Activated CD4-positive, alpha-beta memory T cell treated with anti-CD3 and anti-CD28 coated beads, Interleukin-2, amount 10 ng/mL, durations not matched to agents 7 days and 5 days (primary cell): Measurements from ENCODE around the gene GPR152. TPM values are rescaled to one million over a fixed set of nuclear protein-coding genes. Genes with fewer than 3 reads are reported as not detected.
"Not testable (repeated sequence)": the region's sequence is repeated elsewhere in the genome, so short reads cannot be mapped to it uniquely, and the experiment has no call there.

Experiments
- CTCF ChIA-PET: fragments of 350-600 bp; sonication (Branson Sonifier 250); formaldehyde crosslinking; loops from one replicate; lab custom pipeline; 2021; ENCODE audit warnings: antibody characterized with exemption, inconsistent platforms; lab: Charles Lee
- POLR2A ChIA-PET: fragments of 350-600 bp; sonication (Branson Sonifier 250); formaldehyde crosslinking; loops from one replicate; lab custom pipeline; 2021; ENCODE audit warnings: antibody characterized with exemption; lab: Charles Lee
- DNase-seq: peaks from one replicate; pipeline ENCODE4 v3.0.0-alpha.2; 2020
- H3K27ac Mint-ChIP-seq: one replicate; pipeline ENCODE4 v1.8.0; 2021; ENCODE audit warnings: mild to moderate bottlenecking, mixed read lengths
- H3K27me3 Mint-ChIP-seq: one replicate; pipeline ENCODE4 v1.8.0; 2021; ENCODE audit warnings: mixed read lengths
- H3K36me3 Mint-ChIP-seq: one replicate; pipeline ENCODE4 v1.8.0; 2021; ENCODE audit warnings: low read depth, mixed read lengths
- H3K4me1 Mint-ChIP-seq: one replicate; pipeline ENCODE4 v1.8.0; 2021; ENCODE audit warnings: mixed read lengths
- H3K4me3 Mint-ChIP-seq: one replicate; pipeline ENCODE4 v1.8.0; 2021; ENCODE audit warnings: mild to moderate bottlenecking, mixed read lengths
- H3K9me3 Mint-ChIP-seq: one replicate; pipeline ENCODE4 v1.8.0; 2021; ENCODE audit warnings: mixed read lengths
- total RNA-seq, 2 experiments: library from RNA; stranded (reverse); gene quantifications; one replicate each; pipeline ENCODE4 v1.2.3, GENCODE V29; 2021

GPR152 gene
- total RNA-seq, 2 experiments from 2014 or later = not detected

DNA sequence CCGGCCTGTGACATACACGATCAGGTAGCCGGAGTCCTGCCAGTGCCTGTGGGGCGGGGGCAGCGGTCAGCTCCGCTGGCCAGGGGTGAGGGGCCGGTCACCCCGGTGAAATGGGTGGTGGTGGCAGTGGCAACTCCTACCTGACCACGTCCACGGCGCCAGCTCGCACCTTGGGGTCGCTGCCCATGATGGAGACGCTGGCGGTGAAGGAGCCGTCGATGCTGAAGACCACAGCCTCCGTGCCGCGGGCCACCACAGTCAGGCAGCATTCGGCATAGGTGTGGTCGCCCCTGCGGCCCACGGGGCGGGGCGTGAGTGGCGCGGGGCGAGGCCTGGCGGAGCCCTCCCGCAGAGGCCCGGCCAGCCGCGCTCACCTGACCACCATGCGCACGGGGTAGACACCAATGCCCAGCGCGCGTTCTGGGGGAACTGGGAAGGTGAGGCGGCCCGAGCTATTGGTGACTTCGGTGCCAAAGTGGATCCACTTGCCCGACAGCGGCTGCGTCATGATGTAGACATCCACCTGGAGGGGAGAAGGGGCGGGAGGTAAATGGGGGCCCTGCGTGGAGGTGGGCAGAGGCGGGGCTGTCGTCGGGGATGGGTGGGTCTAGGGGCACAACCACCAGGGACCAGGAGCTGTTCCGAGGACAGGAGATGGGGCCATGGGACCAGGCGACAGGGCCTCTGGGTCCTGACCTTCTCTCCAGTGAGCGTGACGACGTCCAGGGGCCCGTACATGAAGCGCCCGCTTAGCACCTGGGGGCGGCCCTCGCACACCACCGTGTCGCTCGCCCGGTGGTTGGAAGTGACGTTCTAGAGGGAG lies 41.2 kb upstream of the GPR152 start:
- H3K9me3 Mint-ChIP-seq = no peaks in the 10 kb centered on the region
- ChIA-PET POLR2A (interaction anchor here (1.2 kb wide), 1 partner anchor 25 kb away, joined by 4 read pairs; no protein-coding TSS in a partner anchor), CTCF (no interaction called here)
- no peak for DNase-seq
- H3K27me3 Mint-ChIP-seq = no peaks in the 10 kb centered on the region
- H3K4me3 Mint-ChIP-seq = no peak overlapping the region
- H3K27ac Mint-ChIP-seq = no peak overlapping the region
- H3K36me3 Mint-ChIP-seq = peaks cover 53% of the 10 kb centered on the region
- H3K4me1 Mint-ChIP-seq = peaks cover 6% of the 10 kb centered on the region

DNA sequence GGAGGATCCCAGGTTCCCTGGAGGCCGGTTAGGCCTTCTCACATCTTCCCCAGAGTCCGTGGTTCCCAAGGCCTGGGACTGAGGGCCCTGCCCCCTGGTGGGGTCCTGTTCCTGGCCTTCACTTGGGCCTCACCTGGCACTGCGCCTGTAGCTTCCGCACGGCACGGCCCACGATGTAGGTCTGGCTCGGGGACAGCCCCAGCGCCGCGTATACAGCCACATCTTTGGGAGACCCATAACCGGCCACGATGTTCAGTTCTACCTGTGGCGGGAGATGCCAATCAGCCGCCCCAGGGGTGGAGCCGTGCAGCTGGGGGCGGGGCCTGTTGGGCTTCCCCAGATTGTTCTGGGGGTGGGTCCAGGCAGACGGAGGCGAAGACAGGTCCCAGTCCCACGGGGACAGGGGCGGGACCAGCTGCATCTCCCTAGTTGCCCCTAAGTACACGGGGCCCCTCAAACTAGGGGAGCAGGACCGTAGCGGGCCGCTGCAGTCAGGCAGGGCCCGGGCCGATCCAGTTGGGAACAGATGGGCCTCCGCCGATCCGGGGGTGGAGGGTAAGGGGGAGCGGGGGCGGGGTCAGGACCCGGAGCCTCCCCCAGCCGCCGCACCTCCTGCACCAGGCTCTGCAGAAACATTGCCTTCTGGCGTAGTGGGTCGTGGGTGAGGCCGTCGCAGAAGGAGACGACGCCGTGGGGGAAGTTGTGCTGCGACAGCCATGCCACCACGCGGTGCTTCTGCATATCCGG lies 40.4 kb upstream of the GPR152 start:
- no peaks in the 10 kb centered on the region for H3K9me3 Mint-ChIP-seq
- H3K4me1 Mint-ChIP-seq = peaks cover 14% of the 10 kb centered on the region
- H3K36me3 Mint-ChIP-seq = peaks cover 55% of the 10 kb centered on the region
- ChIA-PET CTCF (no interaction called here), POLR2A (interaction anchor here (0.9 to 3.2 kb wide), 6 partner anchors 9 to 102 kb away, joined by 3 to 27 read pairs (median 4); partner anchors contain the start of gene PTPRCAP)
- DNase-seq = peak; percentile 31
- no peak overlapping the region for H3K4me3 Mint-ChIP-seq
- H3K27ac Mint-ChIP-seq = no peak overlapping the region
- H3K27me3 Mint-ChIP-seq = no peaks in the 10 kb centered on the region

DNA sequence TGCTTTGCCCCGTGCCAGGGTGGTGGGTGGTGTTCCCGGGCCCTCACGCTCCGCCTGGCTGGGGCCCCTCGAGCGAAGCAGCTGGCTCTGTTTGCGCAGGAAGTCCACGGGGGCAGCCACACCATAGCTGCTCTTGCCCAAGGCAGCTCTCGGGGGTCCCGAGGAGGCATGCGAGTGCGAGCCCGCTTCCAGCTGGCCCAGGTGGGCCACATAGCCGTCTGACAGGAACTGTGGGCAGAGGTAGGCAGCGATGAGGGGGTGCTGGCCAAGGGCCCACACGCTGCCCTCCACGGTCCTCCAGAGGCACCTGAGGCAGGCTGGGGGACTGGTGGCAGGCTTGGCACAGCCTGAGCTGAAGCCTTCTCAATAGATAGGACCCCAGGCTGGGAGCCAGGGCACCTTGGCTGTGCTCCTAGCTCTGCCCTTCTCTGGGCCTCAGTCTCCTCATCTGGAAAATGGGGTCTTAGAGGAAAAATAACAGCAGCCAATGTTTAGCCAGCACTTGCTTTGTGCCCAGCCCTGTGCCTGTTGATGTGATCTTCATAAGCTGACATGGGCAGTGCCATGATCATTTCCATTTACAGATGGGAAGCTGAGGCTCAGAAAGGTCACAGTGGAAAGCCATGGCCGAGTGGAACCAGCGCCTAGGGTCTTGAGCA lies 39.7 kb upstream of the GPR152 start:
- H3K9me3 Mint-ChIP-seq = no peaks in the 10 kb centered on the region
- peaks cover 55% of the 10 kb centered on the region for H3K36me3 Mint-ChIP-seq
- no peak for DNase-seq
- ChIA-PET CTCF (no interaction called here), POLR2A (interaction anchor here (0.9 to 3.2 kb wide), 7 partner anchors 8 to 101 kb away, joined by 3 to 27 read pairs (median 4); partner anchors contain the start of gene PTPRCAP)
- H3K4me3 Mint-ChIP-seq = no peak overlapping the region
- H3K27ac Mint-ChIP-seq = no peak overlapping the region
- H3K27me3 Mint-ChIP-seq = no peaks in the 10 kb centered on the region
- peaks cover 22% of the 10 kb centered on the region for H3K4me1 Mint-ChIP-seq

DNA sequence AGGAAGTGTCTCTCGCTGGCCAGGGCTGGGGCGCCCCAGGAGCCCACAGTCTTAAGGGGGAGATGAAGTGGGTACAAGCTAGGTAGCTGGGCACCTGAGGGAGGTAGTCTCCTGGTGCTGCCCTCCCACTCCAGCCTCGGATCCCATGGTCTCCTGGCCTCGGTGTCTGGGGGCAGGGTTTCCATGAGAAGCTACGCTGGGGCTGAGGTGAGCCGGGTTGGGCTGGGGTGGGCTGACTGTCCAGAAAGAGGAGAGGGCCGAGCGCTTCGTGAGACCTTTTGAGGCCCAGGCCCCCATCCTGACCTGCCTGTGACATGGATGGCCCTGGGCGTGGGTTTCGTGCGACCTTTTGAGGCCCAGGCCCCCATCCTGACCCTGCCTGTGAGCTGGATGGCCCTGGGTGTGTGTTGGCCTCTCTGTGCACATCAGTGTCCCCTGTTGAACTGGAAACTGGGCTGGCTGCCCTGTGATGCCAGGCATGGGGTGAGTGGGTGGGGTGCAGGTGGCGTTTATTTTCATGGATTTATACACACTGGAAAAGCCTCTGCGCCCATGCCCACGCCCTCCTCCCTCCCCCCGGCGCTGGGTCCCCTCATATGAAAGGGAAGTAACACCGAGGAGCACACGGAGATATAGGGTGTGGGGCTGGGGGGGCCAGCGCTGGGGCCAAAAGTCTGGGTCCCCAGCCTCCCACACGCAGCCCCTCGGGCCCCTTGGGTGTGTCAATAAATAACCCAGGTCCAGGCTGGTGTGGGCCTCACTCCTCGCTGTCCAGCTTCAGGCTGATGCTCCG lies 38.9 kb upstream of the GPR152 start:
- ChIA-PET POLR2A (interaction anchor here (1.0 to 7.9 kb wide), 8 partner anchors 11 to 203 kb away, joined by 3 to 39 read pairs (median 4); partner anchors contain the start of genes PITPNM1 and PTPRCAP), CTCF (no interaction called here)
- peaks cover 57% of the 10 kb centered on the region for H3K36me3 Mint-ChIP-seq
- H3K4me1 Mint-ChIP-seq = peaks cover 29% of the 10 kb centered on the region
- H3K27ac Mint-ChIP-seq = no peak overlapping the region
- no peaks in the 10 kb centered on the region for H3K9me3 Mint-ChIP-seq
- H3K4me3 Mint-ChIP-seq = no peak overlapping the region
- DNase-seq = no peak
- no peaks in the 10 kb centered on the region for H3K27me3 Mint-ChIP-seq

DNA sequence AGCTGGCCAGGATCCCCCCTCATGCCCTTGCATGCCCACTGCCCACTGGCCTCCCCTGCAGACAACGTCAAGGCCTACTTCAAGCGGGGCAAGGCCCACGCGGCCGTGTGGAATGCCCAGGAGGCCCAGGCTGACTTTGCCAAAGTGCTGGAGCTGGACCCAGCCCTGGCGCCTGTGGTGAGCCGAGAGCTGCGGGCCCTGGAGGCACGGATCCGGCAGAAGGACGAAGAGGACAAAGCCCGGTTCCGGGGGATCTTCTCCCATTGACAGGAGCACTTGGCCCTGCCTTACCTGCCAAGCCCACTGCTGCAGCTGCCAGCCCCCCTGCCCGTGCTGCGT lies 38.2 kb upstream of the GPR152 start:
- peaks cover 57% of the 10 kb centered on the region for H3K36me3 Mint-ChIP-seq
- H3K4me1 Mint-ChIP-seq = peaks cover 37% of the 10 kb centered on the region
- no peak overlapping the region for H3K4me3 Mint-ChIP-seq
- DNase-seq = no peak
- no peaks in the 10 kb centered on the region for H3K9me3 Mint-ChIP-seq
- H3K27ac Mint-ChIP-seq = no peak overlapping the region
- H3K27me3 Mint-ChIP-seq = no peaks in the 10 kb centered on the region
- CTCF ChIA-PET = no interaction called here
- POLR2A ChIA-PET = interaction anchor here (1.0 to 7.9 kb wide), 7 partner anchors 9 to 202 kb away, joined by 3 to 39 read pairs (median 4); partner anchors contain the start of genes PITPNM1 and PTPRCAP

DNA sequence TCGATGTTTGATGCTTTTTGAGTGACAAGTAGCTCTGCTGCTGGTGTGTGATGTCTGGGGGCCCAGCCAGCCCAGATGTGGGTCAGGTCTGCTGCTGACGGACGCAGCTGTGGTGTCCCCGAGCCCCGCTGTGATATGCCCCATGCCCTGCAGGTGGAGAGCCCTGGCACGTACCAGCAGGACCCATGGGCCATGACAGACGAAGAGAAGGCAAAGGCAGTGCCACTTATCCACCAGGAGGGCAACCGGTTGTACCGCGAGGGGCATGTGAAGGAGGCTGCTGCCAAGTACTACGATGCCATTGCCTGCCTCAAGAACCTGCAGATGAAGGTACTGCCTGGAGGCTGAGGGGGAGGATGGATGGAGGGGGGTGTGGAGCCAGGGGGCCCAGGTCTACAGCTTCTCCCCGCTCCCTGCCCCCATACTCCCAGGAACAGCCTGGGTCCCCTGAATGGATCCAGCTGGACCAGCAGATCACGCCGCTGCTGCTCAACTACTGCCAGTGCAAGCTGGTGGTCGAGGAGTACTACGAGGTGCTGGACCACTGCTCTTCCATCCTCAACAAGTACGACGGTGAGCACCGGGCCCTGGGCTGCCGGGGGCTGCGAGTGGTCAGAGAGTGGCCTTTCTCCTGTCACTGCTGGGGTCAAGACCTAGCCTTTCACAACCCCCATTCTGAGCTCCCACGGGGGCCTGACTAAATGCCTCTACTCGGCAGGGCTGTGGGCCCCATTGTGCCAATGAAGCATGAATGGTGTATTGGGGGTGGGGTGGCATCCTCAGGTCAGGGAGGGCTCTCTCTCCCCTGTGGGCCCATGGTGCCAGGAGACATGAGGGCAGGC lies 37.6 kb upstream of the GPR152 start:
- no peak overlapping the region for H3K4me3 Mint-ChIP-seq
- no peaks in the 10 kb centered on the region for H3K9me3 Mint-ChIP-seq
- no peaks in the 10 kb centered on the region for H3K27me3 Mint-ChIP-seq
- POLR2A ChIA-PET = interaction anchor here (1.1 to 7.9 kb wide), 6 partner anchors 10 to 202 kb away, joined by 3 to 39 read pairs (median 4); partner anchors contain the start of genes PITPNM1, PPP1CA and PTPRCAP
- CTCF ChIA-PET = interaction anchor here (1.8 kb wide), 1 partner anchor 16 kb away, joined by 4 read pairs; the partner anchor contains the start of gene PITPNM1
- no peak for DNase-seq
- peak overlapping the region; percentile 76 for H3K27ac Mint-ChIP-seq
- H3K36me3 Mint-ChIP-seq = peaks cover 54% of the 10 kb centered on the region
- H3K4me1 Mint-ChIP-seq = peaks cover 40% of the 10 kb centered on the region

DNA sequence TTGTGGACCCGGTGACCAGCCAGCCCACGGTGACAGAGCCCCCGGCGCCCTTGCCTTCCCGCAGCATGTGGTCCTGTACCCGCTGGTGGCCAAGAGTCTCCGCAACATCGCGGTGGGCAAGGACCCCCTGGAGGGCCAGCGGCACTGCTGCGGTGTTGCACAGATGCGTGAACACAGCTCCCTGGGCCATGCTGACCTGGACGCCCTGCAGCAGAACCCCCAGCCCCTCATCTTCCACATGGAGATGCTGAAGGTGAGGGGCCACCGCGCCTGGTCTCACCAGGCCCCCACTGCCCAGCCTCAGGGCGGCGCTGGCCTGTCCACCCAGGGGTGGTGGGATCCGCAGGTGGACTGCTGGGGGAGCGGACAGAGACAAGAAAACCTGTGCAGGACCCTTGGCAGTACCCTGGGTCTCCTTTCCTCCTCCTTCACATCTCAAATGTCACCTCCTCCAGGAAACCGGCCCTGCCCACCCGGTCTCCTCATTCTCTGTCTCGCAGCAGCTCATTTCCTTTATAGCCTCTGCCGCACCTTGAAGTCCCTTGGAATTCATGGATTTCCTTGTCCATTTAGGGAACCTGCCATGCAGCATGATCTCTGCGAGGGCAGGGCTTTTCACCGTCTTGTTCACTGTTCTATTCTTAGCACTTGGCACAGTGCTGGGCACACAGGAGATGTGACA lies 36.8 kb upstream of the GPR152 start:
- Mint-ChIP-seq H3K27me3 (no peaks in the 10 kb centered on the region), H3K4me3 (no peak overlapping the region), H3K9me3 (no peaks in the 10 kb centered on the region), H3K36me3 (peaks cover 61% of the 10 kb centered on the region), H3K27ac (peak overlapping the region; percentile 99), H3K4me1 (peaks cover 47% of the 10 kb centered on the region)
- ChIA-PET POLR2A (interaction anchor here (0.7 to 7.9 kb wide), 6 partner anchors 11 to 88 kb away, joined by 3 to 39 read pairs (median 4); partner anchors contain the start of genes PITPNM1 and PPP1CA), CTCF (interaction anchor here (1.4 to 1.8 kb wide), 2 partner anchors 16 to 77 kb away, joined by 4 to 5 read pairs; partner anchors contain the start of gene PITPNM1)
- DNase-seq = no peak

DNA sequence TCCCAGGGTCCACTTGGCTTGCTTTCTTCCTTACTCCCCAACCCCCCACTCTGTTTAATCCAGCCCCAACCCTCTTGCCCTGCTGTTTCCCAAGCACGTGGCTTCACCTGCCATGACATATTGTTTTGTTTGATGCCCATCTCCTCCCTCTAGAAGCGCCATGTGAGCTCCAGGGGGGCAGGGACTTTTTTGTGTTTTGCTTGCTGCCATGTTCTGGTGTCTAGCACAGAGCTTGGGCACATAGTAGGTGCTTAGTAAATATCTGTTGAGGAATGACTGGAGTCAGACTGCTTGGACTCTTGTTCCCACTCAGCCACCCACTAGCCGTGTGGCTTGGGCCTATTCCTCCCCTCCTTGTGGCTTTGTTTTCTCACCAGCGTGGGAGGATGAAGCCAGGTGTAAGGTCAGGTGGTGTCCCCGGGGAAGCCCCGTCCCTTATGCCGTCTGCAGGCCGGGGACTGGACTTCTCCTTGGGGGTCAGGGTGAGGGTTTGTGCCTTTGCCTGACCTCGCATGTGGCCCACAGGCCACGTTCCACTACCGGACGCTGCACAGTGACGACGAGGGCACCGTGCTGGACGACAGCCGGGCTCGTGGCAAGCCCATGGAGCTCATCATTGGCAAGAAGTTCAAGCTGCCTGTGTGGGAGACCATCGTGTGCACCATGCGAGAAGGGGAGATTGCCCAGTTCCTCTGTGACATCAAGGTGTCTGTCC lies 34.1 kb upstream of the GPR152 start:
- Mint-ChIP-seq H3K9me3 (no peaks in the 10 kb centered on the region), H3K27me3 (no peaks in the 10 kb centered on the region), H3K4me3 (peak overlapping the region; percentile 89), H3K4me1 (peaks cover 68% of the 10 kb centered on the region), H3K36me3 (peaks cover 53% of the 10 kb centered on the region), H3K27ac (peak overlapping the region; percentile 99)
- DNase-seq = peak; percentile 50
- CTCF ChIA-PET = interaction anchor here (1.1 to 1.6 kb wide), 4 partner anchors 10 to 141 kb away, joined by 3 to 4 read pairs (median 3); partner anchors contain the start of gene TBC1D10C
- POLR2A ChIA-PET = interaction anchor here (0.8 to 7.9 kb wide), 12 partner anchors 11 to 219 kb away, joined by 3 to 94 read pairs (median 8); partner anchors contain the start of genes PITPNM1, POLD4, PPP1CA and PTPRCAP

DNA sequence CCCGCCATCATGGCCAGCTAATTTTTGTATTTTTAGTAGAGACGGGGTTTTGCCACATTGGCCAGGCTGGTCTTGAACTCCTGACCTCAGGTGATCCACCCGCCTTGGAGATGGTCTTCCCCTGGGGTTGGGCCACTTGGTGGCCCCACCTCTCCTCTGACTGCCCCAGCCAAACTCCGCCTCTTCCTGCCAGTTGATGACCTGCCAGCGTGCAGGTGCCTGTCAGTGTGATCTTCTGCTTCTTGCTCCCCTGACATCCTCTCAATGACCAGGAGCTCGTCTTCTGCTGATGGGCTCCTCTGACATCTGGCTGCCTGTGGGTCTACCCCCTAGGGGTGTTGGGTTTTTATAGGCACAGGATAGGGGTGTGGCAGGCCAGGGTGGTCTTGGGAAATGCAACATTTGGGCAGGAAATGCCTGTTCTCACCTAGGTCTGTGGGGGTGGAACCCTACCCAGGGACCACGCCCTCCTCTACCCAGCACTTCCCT lies 33.4 kb upstream of the GPR152 start:
- H3K9me3 Mint-ChIP-seq, H3K27me3 Mint-ChIP-seq: not testable (repeated sequence)
- ChIA-PET CTCF (interaction anchor here (0.7 to 1.5 kb wide), 6 partner anchors 17 to 1985 kb away, joined by 3 to 5 read pairs (median 3); partner anchors contain the start of gene PITPNM1), POLR2A (interaction anchor here (0.8 to 7.9 kb wide), 13 partner anchors 10 to 218 kb away, joined by 3 to 94 read pairs (median 6); partner anchors contain the start of genes PITPNM1, POLD4, PPP1CA and PTPRCAP)
- Mint-ChIP-seq H3K27ac (peak overlapping the region; percentile 99), H3K36me3 (peaks cover 51% of the 10 kb centered on the region), H3K4me1 (peaks cover 68% of the 10 kb centered on the region), H3K4me3 (peak overlapping the region; percentile 89)
- DNase-seq = peak; percentile 80
